Prostate gland (tissue), 2 donors: ENCODE measurements around the gene GPC5.

Experiments
- CTCF ChIP-seq, 4 experiments: fragments of 200-600 bp in 2 of 4; fragments of 450-650 bp in 2 of 4; sonication (generic) in 2 of 4; IDR thresholded peaks; 1 replicate in 3 of 4; 2 replicates in 1 of 4; pipeline ENCODE4 v1.5.1; 2016 to 2019; ENCODE audit warnings: antibody characterized with exemption in 4 of 4, mild to moderate bottlenecking in 2 of 4, moderate library complexity in 2 of 4
- POLR2A ChIP-seq: fragments of 450-650 bp; IDR thresholded peaks from one replicate; pipeline ENCODE4 v1.6.1; 2016; ENCODE audit warnings: antibody characterized with exemption, mild to moderate bottlenecking
- POLR2AphosphoS5 ChIP-seq: sonication (generic); formaldehyde crosslinking; IDR thresholded peaks from one replicate; pipeline ENCODE4 v1.6.1; 2017; ENCODE audit warnings: antibody characterized with exemption

GRCh38 chr13:92451060-92451459 lies 1052.6 kb downstream of the GPC5 start:
- no peak for TF ChIP-seq CTCF (IDR thresholded peaks at IDR 0.05)
- TF ChIP-seq POLR2A, result no peak
- TF ChIP-seq POLR2AphosphoS5, result no peak
